Measurements from ENCODE around the gene NR2C1. TPM values are rescaled to one million over a fixed set of nuclear protein-coding genes. Genes with fewer than 3 reads are reported as not detected.
"Not testable (repeated sequence)": the region's sequence is repeated elsewhere in the genome, so short reads cannot be mapped to it uniquely, and the experiment has no call there.

Gene NR2C1
- polyA plus RNA-seq, 1 donor: 44.4 TPM

GRCh38 chr12:94988471-94988870 is 84.9 kb downstream of the NR2C1 start:
- Histone ChIP-seq H3K27ac (ENCODE audit: low read length) (no peak overlapping the region), H3K9me3 (ENCODE audit: control insufficient read depth, low read depth, low read length) (no peaks in the 10 kb centered on the region), H3K27me3 (ENCODE audit: control insufficient read depth, insufficient read depth, low read length) (no peaks in the 10 kb centered on the region), H3K4me3 (ENCODE audit: low read length) (no peak overlapping the region), H3K4me1 (ENCODE audit: control insufficient read depth, insufficient read depth, low read length) (no peaks in the 10 kb centered on the region), H3K36me3 (ENCODE audit: control insufficient read depth, insufficient read depth, low read length) (peaks cover 22% of the 10 kb centered on the region)
- DNase-seq: no peak
- no CpG with 5 or more reads among the region's 6 CpGs for WGBS (ENCODE audit: insufficient coverage, low lambda C conversion rate)

- no peaks in the 10 kb centered on the region for H3K27me3 ChIP-seq (ENCODE audit: control insufficient read depth, insufficient read depth, low read length)
- no peaks in the 10 kb centered on the region for H3K4me1 ChIP-seq (ENCODE audit: control insufficient read depth, insufficient read depth, low read length)
- 14% methylated on average over 1 of the region's 2 CpGs for WGBS (ENCODE audit: insufficient coverage, low lambda C conversion rate)
- peaks cover 20% of the 10 kb centered on the region for H3K36me3 ChIP-seq (ENCODE audit: control insufficient read depth, insufficient read depth, low read length)
- no peak overlapping the region for H3K27ac ChIP-seq (ENCODE audit: low read length)
- no peaks in the 10 kb centered on the region for H3K9me3 ChIP-seq (ENCODE audit: control insufficient read depth, low read depth, low read length)
- no peak for DNase-seq
- H3K4me3 ChIP-seq (ENCODE audit: low read length): no peak overlapping the region
These were observed 85.6 kb downstream of the NR2C1 start for GRCh38 chr12:94987801-94988200.

GRCh38 chr12:94987076-94987669 is 86.2 kb downstream of the NR2C1 start:
- no peak overlapping the region for H3K27ac ChIP-seq (ENCODE audit: low read length)
- no peak overlapping the region for H3K4me3 ChIP-seq (ENCODE audit: low read length)
- no peaks in the 10 kb centered on the region for H3K9me3 ChIP-seq (ENCODE audit: control insufficient read depth, low read depth, low read length)
- DNase-seq: no peak
- WGBS (ENCODE audit: insufficient coverage, low lambda C conversion rate): 100% methylated on average over 3 of the region's 8 CpGs
- no peaks in the 10 kb centered on the region for H3K4me1 ChIP-seq (ENCODE audit: control insufficient read depth, insufficient read depth, low read length)
- H3K36me3 ChIP-seq (ENCODE audit: control insufficient read depth, insufficient read depth, low read length): peaks cover 17% of the 10 kb centered on the region
- H3K27me3 ChIP-seq (ENCODE audit: control insufficient read depth, insufficient read depth, low read length): no peaks in the 10 kb centered on the region

GRCh38 chr12:94985099-94985498 is 88.3 kb downstream of the NR2C1 start:
- not testable (repeated sequence) for H3K27me3 ChIP-seq (ENCODE audit: control insufficient read depth, insufficient read depth, low read length); H3K4me1 ChIP-seq (ENCODE audit: control insufficient read depth, insufficient read depth, low read length); H3K27ac ChIP-seq (ENCODE audit: low read length); DNase-seq; H3K9me3 ChIP-seq (ENCODE audit: control insufficient read depth, low read depth, low read length); H3K4me3 ChIP-seq (ENCODE audit: low read length)
- no CpG with 5 or more reads among the region's 9 CpGs for WGBS (ENCODE audit: insufficient coverage, low lambda C conversion rate)
- H3K36me3 ChIP-seq (ENCODE audit: control insufficient read depth, insufficient read depth, low read length): peaks cover 16% of the 10 kb centered on the region

GRCh38 chr12:94983321-94983720 is 90.1 kb downstream of the NR2C1 start:
- no peak overlapping the region for H3K4me3 ChIP-seq (ENCODE audit: low read length)
- no CpG with 5 or more reads among the region's 2 CpGs for WGBS (ENCODE audit: insufficient coverage, low lambda C conversion rate)
- DNase-seq: no peak

GRCh38 chr12:94982456-94982855 is 91.0 kb downstream of the NR2C1 start:
- WGBS (ENCODE audit: insufficient coverage, low lambda C conversion rate): 88% methylated on average over 3 of the region's 7 CpGs
- no peaks in the 10 kb centered on the region for H3K27me3 ChIP-seq (ENCODE audit: control insufficient read depth, insufficient read depth, low read length)
- no peak for DNase-seq

More at GRCh38 chr12:94983321-94983720, 90.1 kb downstream of the NR2C1 start:
- H3K4me1 ChIP-seq (ENCODE audit: control insufficient read depth, insufficient read depth, low read length): no peaks in the 10 kb centered on the region
- H3K27me3 ChIP-seq (ENCODE audit: control insufficient read depth, insufficient read depth, low read length): no peaks in the 10 kb centered on the region
- peaks cover 12% of the 10 kb centered on the region for H3K36me3 ChIP-seq (ENCODE audit: control insufficient read depth, insufficient read depth, low read length)
- no peak overlapping the region for H3K27ac ChIP-seq (ENCODE audit: low read length)
- H3K9me3 ChIP-seq (ENCODE audit: control insufficient read depth, low read depth, low read length): no peaks in the 10 kb centered on the region

GRCh38 chr12:94980577-94980976 is 92.8 kb downstream of the NR2C1 start:
- H3K4me3 ChIP-seq (ENCODE audit: low read length): no peak overlapping the region
- no peak for DNase-seq
- H3K27me3 ChIP-seq (ENCODE audit: control insufficient read depth, insufficient read depth, low read length): no peaks in the 10 kb centered on the region
- peaks cover 14% of the 10 kb centered on the region for H3K36me3 ChIP-seq (ENCODE audit: control insufficient read depth, insufficient read depth, low read length)
- no peaks in the 10 kb centered on the region for H3K9me3 ChIP-seq (ENCODE audit: control insufficient read depth, low read depth, low read length)
- 79% methylated on average over 4 of the region's 4 CpGs for WGBS (ENCODE audit: insufficient coverage, low lambda C conversion rate)
- no peaks in the 10 kb centered on the region for H3K4me1 ChIP-seq (ENCODE audit: control insufficient read depth, insufficient read depth, low read length)
- no peak overlapping the region for H3K27ac ChIP-seq (ENCODE audit: low read length)

More at GRCh38 chr12:94982456-94982855, 91.0 kb downstream of the NR2C1 start:
- no peak overlapping the region for H3K27ac ChIP-seq (ENCODE audit: low read length)
- H3K4me1 ChIP-seq (ENCODE audit: control insufficient read depth, insufficient read depth, low read length): no peaks in the 10 kb centered on the region
- H3K4me3 ChIP-seq (ENCODE audit: low read length): no peak overlapping the region
- peaks cover 12% of the 10 kb centered on the region for H3K36me3 ChIP-seq (ENCODE audit: control insufficient read depth, insufficient read depth, low read length)
- no peaks in the 10 kb centered on the region for H3K9me3 ChIP-seq (ENCODE audit: control insufficient read depth, low read depth, low read length)

GRCh38 chr12:94979941-94980340 is 93.5 kb downstream of the NR2C1 start:
- Histone ChIP-seq H3K27ac (ENCODE audit: low read length) (no peak overlapping the region), H3K4me3 (ENCODE audit: low read length) (no peak overlapping the region), H3K4me1 (ENCODE audit: control insufficient read depth, insufficient read depth, low read length) (no peaks in the 10 kb centered on the region), H3K9me3 (ENCODE audit: control insufficient read depth, low read depth, low read length) (no peaks in the 10 kb centered on the region), H3K27me3 (ENCODE audit: control insufficient read depth, insufficient read depth, low read length) (no peaks in the 10 kb centered on the region), H3K36me3 (ENCODE audit: control insufficient read depth, insufficient read depth, low read length) (peaks cover 15% of the 10 kb centered on the region)
- 83% methylated on average over 2 of the region's 4 CpGs for WGBS (ENCODE audit: insufficient coverage, low lambda C conversion rate)
- DNase-seq: no peak

GRCh38 chr12:94977766-94978468 is 95.5 kb downstream of the NR2C1 start:
- Histone ChIP-seq H3K9me3 (ENCODE audit: control insufficient read depth, low read depth, low read length) (no peaks in the 10 kb centered on the region), H3K4me1 (ENCODE audit: control insufficient read depth, insufficient read depth, low read length) (no peaks in the 10 kb centered on the region), H3K4me3 (ENCODE audit: low read length) (no peak overlapping the region), H3K27ac (ENCODE audit: low read length) (no peak overlapping the region), H3K36me3 (ENCODE audit: control insufficient read depth, insufficient read depth, low read length) (peaks cover 8% of the 10 kb centered on the region), H3K27me3 (ENCODE audit: control insufficient read depth, insufficient read depth, low read length) (no peaks in the 10 kb centered on the region)
- 100% methylated on average over 2 of the region's 4 CpGs for WGBS (ENCODE audit: insufficient coverage, low lambda C conversion rate)
- no peak for DNase-seq

- no peaks in the 10 kb centered on the region for H3K27me3 ChIP-seq (ENCODE audit: control insufficient read depth, insufficient read depth, low read length)
- no peaks in the 10 kb centered on the region for H3K4me1 ChIP-seq (ENCODE audit: control insufficient read depth, insufficient read depth, low read length)
- no peak for DNase-seq
- H3K36me3 ChIP-seq (ENCODE audit: control insufficient read depth, insufficient read depth, low read length): peaks cover 14% of the 10 kb centered on the region
- H3K4me3 ChIP-seq (ENCODE audit: low read length): no peak overlapping the region
- H3K27ac ChIP-seq (ENCODE audit: low read length): no peak overlapping the region
- no peaks in the 10 kb centered on the region for H3K9me3 ChIP-seq (ENCODE audit: control insufficient read depth, low read depth, low read length)
- WGBS (ENCODE audit: insufficient coverage, low lambda C conversion rate): 86% methylated on average over 1 of the region's 5 CpGs
These were observed 100.2 kb downstream of the NR2C1 start for GRCh38 chr12:94973221-94973620.

GRCh38 chr12:94972795-94973194 is 100.6 kb downstream of the NR2C1 start:
- no peaks in the 10 kb centered on the region for H3K27me3 ChIP-seq (ENCODE audit: control insufficient read depth, insufficient read depth, low read length)
- H3K4me3 ChIP-seq (ENCODE audit: low read length): no peak overlapping the region
- WGBS (ENCODE audit: insufficient coverage, low lambda C conversion rate): 67% methylated on average over 1 of the region's 2 CpGs
- no peak overlapping the region for H3K27ac ChIP-seq (ENCODE audit: low read length)
- DNase-seq: no peak
- no peaks in the 10 kb centered on the region for H3K9me3 ChIP-seq (ENCODE audit: control insufficient read depth, low read depth, low read length)
- no peaks in the 10 kb centered on the region for H3K4me1 ChIP-seq (ENCODE audit: control insufficient read depth, insufficient read depth, low read length)
- peaks cover 14% of the 10 kb centered on the region for H3K36me3 ChIP-seq (ENCODE audit: control insufficient read depth, insufficient read depth, low read length)

Data from large intestine (tissue), 3 donors.